HG02938 (cell line): ENCODE results near the gene SPRY4.
"Not testable (repeated sequence)": the region's sequence is repeated elsewhere in the genome, so short reads cannot be mapped to it uniquely, and the experiment has no call there.

Source experiments
- ATAC-seq: cut with Tn5 transposase; IDR thresholded peaks from one replicate; pipeline ENCODE4 v1.9.1; 2021; ENCODE audit warnings: mild to moderate bottlenecking, moderate library complexity; ENCODE audit not compliant: unreplicated experiment

SPRY4 gene

GRCh38 chr5:142339781-142340180 is 15.0 kb upstream of the SPRY4 start:
- no peak for ATAC-seq

- no peak for ATAC-seq
Measured at GRCh38 chr5:142334538-142334937, 9.7 kb upstream of the SPRY4 start.

GRCh38 chr5:142333749-142334148 is 8.9 kb upstream of the SPRY4 start:
- not testable (repeated sequence) for ATAC-seq

GRCh38 chr5:142330444-142330843 is 5.6 kb upstream of the SPRY4 start:
- no peak for ATAC-seq

GRCh38 chr5:142330026-142330425 is 5.2 kb upstream of the SPRY4 start:
- ATAC-seq, result no peak

- ATAC-seq, result no peak
Measured at GRCh38 chr5:142327111-142327842, 2.5 kb upstream of the SPRY4 start.

- no peak for ATAC-seq
Measured at GRCh38 chr5:142326480-142326938, 1.7 kb upstream of the SPRY4 start.

- no peak for ATAC-seq
Measured at GRCh38 chr5:142325725-142326479, 1.1 kb upstream of the SPRY4 start.

GRCh38 chr5:142324136-142324870 is 518 bp downstream of the SPRY4 start:
- peak; percentile 29 for ATAC-seq

- no peak for ATAC-seq
Measured at GRCh38 chr5:142323480-142324135, 1.2 kb downstream of the SPRY4 start.

- no peak for ATAC-seq
Measured at GRCh38 chr5:142322747-142323479, 1.9 kb downstream of the SPRY4 start.

- ATAC-seq, result no peak
Measured at GRCh38 chr5:142322403-142322746, 2.4 kb downstream of the SPRY4 start.

GRCh38 chr5:142320851-142321560 is 3.8 kb downstream of the SPRY4 start:
- ATAC-seq, result no peak

GRCh38 chr5:142320430-142320738 is 4.4 kb downstream of the SPRY4 start:
- no peak for ATAC-seq

GRCh38 chr5:142319560-142320429 is 5.0 kb downstream of the SPRY4 start:
- no peak for ATAC-seq

- ATAC-seq, result no peak
Measured at GRCh38 chr5:142319105-142319504, 5.7 kb downstream of the SPRY4 start.

GRCh38 chr5:142317753-142318152 is 7.1 kb downstream of the SPRY4 start:
- ATAC-seq, result no peak

GRCh38 chr5:142317173-142317572 is 7.6 kb downstream of the SPRY4 start:
- ATAC-seq, result no peak

- ATAC-seq, result no peak
Measured at GRCh38 chr5:142316681-142317080, 8.1 kb downstream of the SPRY4 start.
